Ammon's horn (tissue), 1 donor: ENCODE data around the gene ALDH1A1.

Experiments
- DNase-seq: peaks from one replicate; pipeline ENCODE4 v3.0.0-alpha.2; 2016; ENCODE audit warnings: low spot score

ALDH1A1 gene

DNA sequence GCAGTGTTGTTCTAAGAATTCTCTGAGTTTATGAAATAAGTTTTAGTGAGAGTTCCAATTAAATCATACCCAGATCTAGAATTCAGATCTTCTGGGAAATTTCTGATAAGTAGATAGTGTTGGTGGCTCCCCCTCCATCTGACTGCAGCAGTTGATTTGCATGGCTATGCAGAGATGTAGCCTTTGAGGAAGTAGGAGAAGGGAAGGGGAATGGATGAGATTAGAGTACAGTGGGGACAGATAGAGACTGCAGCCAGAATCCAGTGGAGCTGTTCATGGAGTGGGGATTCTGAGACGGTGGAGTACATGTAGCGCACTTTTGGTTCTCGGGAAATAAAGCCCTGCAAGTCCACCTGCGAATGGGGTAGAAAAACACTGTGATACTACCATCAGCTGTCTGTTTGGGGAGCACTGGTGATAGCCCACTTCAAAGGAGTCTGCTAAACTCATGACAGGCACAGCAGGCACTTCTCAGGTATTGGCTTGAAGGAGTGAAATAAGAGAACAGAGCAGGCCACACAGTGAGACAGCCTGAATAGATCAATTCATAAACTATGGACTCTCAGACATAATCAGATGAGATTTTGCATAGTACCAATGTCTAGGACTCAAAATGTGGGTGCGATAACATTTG is 96.8 kb downstream of the ALDH1A1 start:
- no peak for DNase-seq

- DNase-seq: no peak
These were observed 97.5 kb downstream of the ALDH1A1 start for GRCh38 chr9:72855321-72855720.
